ENCODE data around the gene CNTNAP2. TPM values are rescaled to one million over a fixed set of nuclear protein-coding genes. Genes with fewer than 3 reads are reported as not detected.

CNTNAP2 gene
- total RNA-seq, 8 experiments from 2014 or later, result 0.05 to 27.0 (median 15.0) TPM

DNA sequence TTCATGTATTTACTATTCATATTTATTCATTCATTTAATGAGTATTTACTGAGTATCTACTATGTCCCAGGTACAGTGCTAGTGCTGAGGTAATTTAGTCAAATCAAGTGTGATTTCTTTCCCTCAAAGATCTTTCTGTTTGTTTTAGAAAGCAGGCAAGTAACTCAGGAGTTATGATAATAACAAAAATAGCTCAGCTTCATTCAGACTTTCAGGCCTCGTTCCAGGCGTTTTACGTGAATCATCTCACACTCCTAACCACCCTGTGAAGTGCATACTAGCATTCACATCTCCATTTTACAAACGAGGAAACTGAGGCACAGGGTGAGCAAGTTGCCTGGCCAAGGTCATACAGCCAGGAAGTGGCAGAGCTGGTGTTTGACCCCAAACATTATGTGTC is 2005.2 kb downstream of the CNTNAP2 start:
- H3K4me3 ChIP-seq, result no peak overlapping the region
- in situ Hi-C loops (cut with MboI; ENCODE audit: low pct_unique_long_range_greater_than_20kb in 2 of 9, low sequenced_read_pairs in 9 of 9, unreplicated experiment in 9 of 9), result no loop called here
- no peak overlapping the region for H3K27ac ChIP-seq
- no peak for ATAC-seq (replicated peaks in 6 of 8)
- no peaks in the 10 kb centered on the region for H3K4me1 ChIP-seq (replicated peaks in 1 of 2)
- 0 to 88% (median 71%) methylated on average over 2 to 4 of the region's 4 CpGs; no CpG with 5 or more reads in 1 of the 10 experiments for WGBS, 10 experiments

DNA sequence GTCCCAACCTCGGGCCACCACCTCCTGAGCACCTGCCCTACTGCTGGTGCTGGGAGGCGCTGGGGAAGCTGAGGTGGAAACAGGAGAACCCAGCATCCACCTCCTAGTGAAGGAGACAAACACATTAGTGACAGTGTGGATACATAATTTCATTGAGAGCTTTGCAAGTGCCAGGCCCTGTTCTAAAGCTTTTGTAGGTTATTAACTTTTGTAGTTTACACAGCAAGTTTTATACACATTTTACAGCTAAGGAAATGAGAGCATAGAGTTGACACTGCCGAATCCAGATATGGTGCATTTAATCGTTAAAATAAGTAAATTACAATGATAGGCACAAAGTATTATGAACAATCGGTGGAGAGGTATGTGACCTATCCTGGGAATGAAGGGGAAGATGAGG is 2007.9 kb downstream of the CNTNAP2 start:
- Histone ChIP-seq H3K4me3 (no peak overlapping the region), H3K27ac (no peak overlapping the region), H3K4me1 (replicated peaks in 1 of 2) (no peaks in the 10 kb centered on the region)
- no peak for ATAC-seq (replicated peaks in 6 of 8)
- in situ Hi-C loops (cut with MboI; ENCODE audit: low pct_unique_long_range_greater_than_20kb in 2 of 9, low sequenced_read_pairs in 9 of 9, unreplicated experiment in 9 of 9), result no loop called here
- WGBS, 10 experiments, result 0 to 96% (median 60%) methylated on average over 2 to 5 of the region's 5 CpGs; no CpG with 5 or more reads in 1 of the 10 experiments

DNA sequence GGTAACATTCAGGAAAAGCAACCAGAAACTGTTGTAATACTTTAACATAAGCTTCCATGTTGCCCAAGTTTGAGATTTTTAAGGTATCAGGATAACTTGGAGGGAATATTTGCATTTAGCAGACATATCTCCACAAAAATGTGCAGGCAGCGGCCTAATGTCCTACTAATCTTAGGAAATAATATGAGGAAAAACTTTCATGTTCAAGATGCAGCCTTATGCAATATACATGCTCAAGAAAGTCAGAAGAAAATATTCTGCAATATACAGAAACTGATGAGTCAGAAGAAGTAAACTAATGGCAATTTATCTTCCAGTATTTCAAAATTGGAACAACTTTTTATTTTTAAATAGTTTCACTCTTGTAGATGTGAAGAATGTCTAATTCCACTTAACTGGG is 2010.8 kb downstream of the CNTNAP2 start:
- H3K27ac ChIP-seq, result no peak overlapping the region
- in situ Hi-C loops (cut with MboI; ENCODE audit: low pct_unique_long_range_greater_than_20kb in 2 of 9, low sequenced_read_pairs in 9 of 9, unreplicated experiment in 9 of 9), result no loop called here
- no peak overlapping the region for H3K4me3 ChIP-seq
- 0 to 100% (median 86%) methylated on average over 1 of the region's 1 CpG; no CpG with 5 or more reads in 3 of the 10 experiments for WGBS, 10 experiments
- no peak for ATAC-seq (replicated peaks in 6 of 8)
- H3K4me1 ChIP-seq (replicated peaks in 1 of 2), result peaks cover 0 to 5% of the 10 kb centered on the region in 2 donors

DNA sequence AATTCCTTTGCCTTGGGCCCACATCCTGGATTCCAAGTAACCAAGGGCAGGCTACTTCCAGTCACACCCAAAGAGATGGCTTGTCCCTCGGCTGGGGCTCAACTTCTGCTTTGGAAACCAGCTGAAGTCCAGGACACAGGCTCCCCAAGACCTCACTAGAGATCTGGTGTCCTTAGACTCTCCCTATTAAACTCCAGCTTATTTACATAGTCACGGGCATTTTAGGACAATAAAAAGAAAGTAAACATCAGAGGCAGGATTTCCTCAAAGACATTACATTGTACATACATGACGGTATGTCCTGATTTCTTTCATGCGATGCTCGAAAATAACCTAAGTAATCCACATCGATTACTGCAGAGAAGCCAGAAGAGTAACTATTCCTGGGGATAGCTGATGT is 2012.4 kb downstream of the CNTNAP2 start:
- Histone ChIP-seq H3K4me3 (no peak overlapping the region), H3K4me1 (replicated peaks in 1 of 2) (peaks cover 0 to 7% of the 10 kb centered on the region in 2 donors), H3K27ac (no peak overlapping the region)
- no peak for ATAC-seq (replicated peaks in 6 of 8)
- WGBS, 10 experiments, result 58 to 96% (median 74%) methylated on average over 1 to 5 of the region's 6 CpGs; no CpG with 5 or more reads in 2 of the 10 experiments
- in situ Hi-C loops (cut with MboI; ENCODE audit: low pct_unique_long_range_greater_than_20kb in 2 of 9, low sequenced_read_pairs in 9 of 9, unreplicated experiment in 9 of 9), result no loop called here

DNA sequence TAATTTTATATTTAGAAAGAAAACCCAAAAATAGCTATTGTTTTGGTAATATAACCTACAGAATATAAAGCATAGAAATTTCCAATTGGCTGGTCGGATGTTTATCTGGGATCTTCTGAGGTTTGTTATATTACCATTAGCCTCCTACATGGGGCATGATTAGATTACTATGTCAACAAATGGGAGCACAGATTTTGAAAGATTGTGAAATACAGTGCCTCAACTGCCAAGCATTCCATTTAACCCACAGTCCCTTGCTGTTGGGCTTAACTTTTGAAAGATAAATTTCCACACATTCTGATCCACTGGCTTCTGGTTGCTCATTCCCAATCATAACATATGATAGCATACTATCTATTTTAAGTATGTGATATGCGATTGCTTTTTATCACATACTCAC is 2018.5 kb downstream of the CNTNAP2 start:
- no peak overlapping the region for H3K27ac ChIP-seq
- no peak for ATAC-seq (replicated peaks in 6 of 8)
- whole genome bisulfite sequencing, 10 experiments, result 0 to 100% (median 45%) methylated on average over 1 to 2 of the region's 2 CpGs; no CpG with 5 or more reads in 2 of the 10 experiments

DNA sequence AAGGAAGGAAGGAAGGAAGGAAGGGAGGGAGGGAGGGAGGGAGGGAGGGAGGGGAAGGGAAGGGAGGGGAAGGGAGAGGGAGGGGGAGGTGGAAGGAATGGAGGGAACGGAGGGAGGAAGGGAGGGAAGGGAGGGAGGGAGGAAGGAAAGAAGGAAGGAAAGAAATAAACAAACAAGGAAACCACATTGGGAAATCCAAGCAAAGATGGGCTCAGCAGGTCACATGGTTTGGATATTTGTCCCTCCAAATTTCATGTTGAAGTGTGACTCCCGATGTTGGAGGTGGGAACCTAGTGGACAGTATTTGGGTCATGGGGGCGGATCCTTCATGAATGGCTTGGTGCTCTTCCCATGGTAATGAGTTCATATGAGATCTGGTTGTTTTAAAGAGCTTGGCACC is 2019.4 kb downstream of the CNTNAP2 start:
- Histone ChIP-seq H3K4me3 (no peak overlapping the region), H3K4me1 (replicated peaks in 1 of 2) (peaks cover 0 to 12% of the 10 kb centered on the region in 2 donors), H3K27ac (no peak overlapping the region)
- no peak for ATAC-seq (replicated peaks in 6 of 8)
- in situ Hi-C loops (cut with MboI; ENCODE audit: low pct_unique_long_range_greater_than_20kb in 2 of 9, low sequenced_read_pairs in 9 of 9, unreplicated experiment in 9 of 9), result no loop called here
- 8 to 100% (median 80%) methylated on average over 1 to 2 of the region's 3 CpGs; no CpG with 5 or more reads in 6 of the 10 experiments for WGBS, 10 experiments

More for the DNA sequence above, 2018.5 kb downstream of the CNTNAP2 start:
- no peak overlapping the region for H3K4me3 ChIP-seq
- in situ Hi-C loops (cut with MboI; ENCODE audit: low pct_unique_long_range_greater_than_20kb in 2 of 9, low sequenced_read_pairs in 9 of 9, unreplicated experiment in 9 of 9), result no loop called here
- H3K4me1 ChIP-seq (replicated peaks in 1 of 2), result peaks cover 0 to 12% of the 10 kb centered on the region in 2 donors

DNA sequence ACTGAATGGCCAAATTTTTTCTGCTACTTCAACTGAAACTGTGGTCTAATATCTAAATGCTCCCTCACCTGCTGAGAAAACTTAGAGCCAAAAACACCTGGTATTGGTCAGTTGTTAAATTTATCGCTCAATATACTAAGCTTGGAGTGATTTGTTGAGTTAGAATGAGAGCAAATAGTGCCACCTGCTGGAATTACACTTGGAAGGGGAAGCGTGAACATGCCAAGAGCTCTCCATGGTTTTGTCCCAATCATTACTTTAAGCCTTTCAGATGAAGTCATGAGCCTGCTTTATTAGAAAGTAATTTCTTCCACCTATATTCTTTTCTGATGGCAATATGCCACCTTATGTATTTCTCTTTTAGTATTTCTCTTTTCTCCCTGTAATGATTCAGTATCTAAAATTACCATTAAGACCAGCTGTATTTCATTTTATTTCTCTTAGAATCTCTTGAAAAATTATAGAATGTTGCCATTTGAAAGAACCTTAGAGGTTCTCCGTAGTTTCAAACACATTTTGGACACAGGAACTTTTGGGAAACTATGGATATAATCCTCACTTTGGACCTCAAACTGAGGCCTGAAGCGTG is 2026.2 kb downstream of the CNTNAP2 start:
- Histone ChIP-seq H3K4me3 (no peak overlapping the region), H3K27ac (no peak overlapping the region), H3K4me1 (replicated peaks in 1 of 2) (no peaks in the 10 kb centered on the region)
- peak in 4 of 8 experiments; percentile 28 to 67 (median 58) for ATAC-seq (replicated peaks in 6 of 8)
- 0 to 71% (median 30%) methylated on average over 1 to 4 of the region's 4 CpGs for WGBS, 10 experiments
- in situ Hi-C loops (cut with MboI; ENCODE audit: low pct_unique_long_range_greater_than_20kb in 2 of 9, low sequenced_read_pairs in 9 of 9, unreplicated experiment in 9 of 9), result no loop called here

DNA sequence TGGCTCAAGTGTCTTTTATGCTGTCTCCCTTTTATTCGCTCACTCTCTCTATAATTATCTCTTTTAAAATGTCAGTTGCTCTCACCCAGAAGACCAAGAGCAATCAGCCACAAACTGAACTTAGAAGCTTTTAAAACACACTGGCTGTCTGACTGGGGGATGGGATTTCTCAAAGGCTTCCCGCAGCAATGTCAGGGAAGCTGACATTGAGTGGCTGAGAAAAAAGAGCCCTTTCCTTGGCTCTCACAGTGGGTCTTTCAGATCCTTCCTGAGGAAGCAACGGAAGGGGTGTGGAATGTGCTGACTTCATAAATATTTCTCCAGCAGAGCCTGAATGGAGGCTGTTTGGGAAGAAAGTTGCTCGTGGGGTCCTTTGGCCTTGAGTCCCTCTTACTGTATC is 2028.2 kb downstream of the CNTNAP2 start:
- Histone ChIP-seq H3K4me3 (no peak overlapping the region), H3K4me1 (replicated peaks in 1 of 2) (no peaks in the 10 kb centered on the region), H3K27ac (no peak overlapping the region)
- in situ Hi-C loops (cut with MboI; ENCODE audit: low pct_unique_long_range_greater_than_20kb in 2 of 9, low sequenced_read_pairs in 9 of 9, unreplicated experiment in 9 of 9), result no loop called here
- 18 to 100% (median 61%) methylated on average over 1 to 4 of the region's 4 CpGs; no CpG with 5 or more reads in 3 of the 10 experiments for WGBS, 10 experiments
- no peak for ATAC-seq (replicated peaks in 6 of 8)

DNA sequence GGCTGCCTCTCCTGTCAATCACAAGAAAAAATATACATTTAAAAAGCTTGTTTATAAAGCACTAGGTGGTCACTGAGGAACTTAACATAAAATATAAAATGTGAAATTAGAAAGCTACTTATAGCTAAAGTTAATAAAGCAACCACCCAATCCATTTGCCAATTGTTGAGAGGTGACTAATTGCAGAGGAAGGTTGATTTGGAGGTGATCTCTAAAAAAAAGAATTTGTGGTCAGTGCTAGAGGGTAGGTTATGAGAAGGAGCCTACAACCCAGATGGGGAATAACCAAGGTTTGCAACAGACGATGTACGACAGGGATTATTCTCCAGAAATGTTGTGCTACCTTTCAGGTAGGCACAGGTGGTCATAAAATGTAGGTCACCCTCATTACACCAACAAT is 2029.7 kb downstream of the CNTNAP2 start:
- 0 to 90% (median 17%) methylated on average over 1 to 2 of the region's 2 CpGs; no CpG with 5 or more reads in 4 of the 10 experiments for WGBS, 10 experiments
- no peak overlapping the region for H3K27ac ChIP-seq
- in situ Hi-C loops (cut with MboI; ENCODE audit: low pct_unique_long_range_greater_than_20kb in 2 of 9, low sequenced_read_pairs in 9 of 9, unreplicated experiment in 9 of 9), result no loop called here
- H3K4me1 ChIP-seq (replicated peaks in 1 of 2), result no peaks in the 10 kb centered on the region
- ATAC-seq (replicated peaks in 6 of 8), result no peak
- H3K4me3 ChIP-seq, result no peak overlapping the region

DNA sequence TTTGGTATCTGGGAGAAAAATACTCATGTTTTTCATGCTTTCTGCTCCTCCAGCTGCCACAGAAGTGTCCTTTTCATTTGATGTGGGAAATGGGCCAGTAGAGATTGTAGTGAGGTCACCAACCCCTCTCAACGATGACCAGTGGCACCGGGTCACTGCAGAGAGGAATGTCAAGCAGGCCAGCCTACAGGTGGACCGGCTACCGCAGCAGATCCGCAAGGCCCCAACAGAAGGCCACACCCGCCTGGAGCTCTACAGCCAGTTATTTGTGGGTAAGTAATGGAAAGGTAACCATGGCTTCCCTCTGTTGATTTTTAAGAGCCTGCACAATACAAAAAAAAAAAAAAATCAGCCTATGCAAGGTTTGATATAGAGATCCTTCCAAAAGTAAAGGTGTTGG is 2030.8 kb downstream of the CNTNAP2 start:
- Histone ChIP-seq H3K27ac (no peak overlapping the region), H3K4me3 (no peak overlapping the region), H3K4me1 (replicated peaks in 1 of 2) (no peaks in the 10 kb centered on the region)
- 20 to 100% (median 73%) methylated on average over 1 to 4 of the region's 6 CpGs; no CpG with 5 or more reads in 3 of the 10 experiments for WGBS, 10 experiments
- in situ Hi-C loops (cut with MboI; ENCODE audit: low pct_unique_long_range_greater_than_20kb in 2 of 9, low sequenced_read_pairs in 9 of 9, unreplicated experiment in 9 of 9), result no loop called here
- no peak for ATAC-seq (replicated peaks in 6 of 8)

DNA sequence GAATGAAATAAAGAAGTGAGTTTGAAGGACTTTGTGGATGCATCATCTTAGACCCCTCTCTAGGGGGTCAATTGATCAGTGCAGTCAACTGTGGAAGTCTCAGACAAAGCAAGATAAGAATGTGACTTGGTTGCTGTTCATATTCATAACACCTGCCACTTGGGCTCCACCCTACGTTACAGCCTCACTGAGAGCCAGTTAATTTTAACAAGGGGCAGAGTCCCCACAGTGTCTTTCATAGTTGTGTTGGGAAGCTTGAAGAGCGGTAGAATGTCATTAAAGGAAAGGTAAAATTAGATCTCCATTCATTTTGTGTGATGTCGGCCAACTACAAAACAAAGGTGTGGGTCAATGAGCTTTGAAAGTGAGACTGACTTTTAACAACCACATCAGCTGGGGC is 2031.9 kb downstream of the CNTNAP2 start:
- no peak for ATAC-seq (replicated peaks in 6 of 8)
- Histone ChIP-seq H3K4me1 (replicated peaks in 1 of 2) (no peaks in the 10 kb centered on the region), H3K27ac (no peak overlapping the region), H3K4me3 (no peak overlapping the region)
- WGBS, 10 experiments, result 0 to 100% (median 72%) methylated on average over 1 to 3 of the region's 3 CpGs; no CpG with 5 or more reads in 2 of the 10 experiments
- in situ Hi-C loops (cut with MboI; ENCODE audit: low pct_unique_long_range_greater_than_20kb in 2 of 9, low sequenced_read_pairs in 9 of 9, unreplicated experiment in 9 of 9), result no loop called here

DNA sequence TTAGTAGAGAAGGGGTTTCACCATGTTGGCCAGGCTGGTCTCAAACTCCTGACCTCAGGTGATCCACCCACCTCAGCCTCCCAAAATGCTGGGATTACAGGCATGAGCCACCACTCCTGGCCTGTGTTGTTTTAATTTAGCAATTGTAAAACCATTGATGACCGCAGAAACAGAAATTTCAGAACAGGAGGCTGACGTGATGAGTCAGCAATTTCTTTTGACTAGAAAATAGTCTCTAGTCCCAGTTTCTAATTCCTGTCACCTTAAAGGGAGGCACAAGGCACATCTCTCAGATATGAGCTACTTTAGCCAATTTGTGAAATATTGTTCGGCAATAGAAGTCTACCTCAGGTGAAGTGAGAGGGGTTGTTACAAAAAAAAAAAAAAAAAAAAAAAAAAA is 2033.1 kb downstream of the CNTNAP2 start:
- WGBS, 10 experiments, result 0 to 100% (median 73%) methylated on average over 1 to 3 of the region's 3 CpGs; no CpG with 5 or more reads in 4 of the 10 experiments

DNA sequence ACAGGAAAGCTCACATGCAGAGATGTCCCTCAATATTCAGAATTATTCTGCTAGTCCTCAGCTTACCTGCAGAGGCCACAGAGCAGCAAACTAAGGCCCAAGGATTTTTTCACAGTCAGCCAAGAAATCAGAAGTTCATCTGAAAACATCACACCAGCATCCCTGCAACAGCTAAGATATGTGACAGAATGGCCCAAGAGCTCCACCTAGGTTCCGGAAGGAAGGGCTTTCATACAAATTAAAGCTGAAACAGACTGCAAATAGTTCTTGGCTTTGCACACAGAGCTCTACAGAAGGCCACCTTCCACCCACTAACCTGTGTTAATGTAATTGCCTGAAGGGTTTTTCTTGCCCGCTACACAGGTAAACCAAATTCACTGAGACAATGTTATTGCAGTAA is 2035.2 kb downstream of the CNTNAP2 start:
- H3K4me1 ChIP-seq (replicated peaks in 1 of 2), result no peaks in the 10 kb centered on the region
- H3K4me3 ChIP-seq, result no peak overlapping the region
- in situ Hi-C loops (cut with MboI; ENCODE audit: low pct_unique_long_range_greater_than_20kb in 2 of 9, low sequenced_read_pairs in 9 of 9, unreplicated experiment in 9 of 9), result no loop called here
- no peak overlapping the region for H3K27ac ChIP-seq
- WGBS, 10 experiments, result 0 to 100% (median 79%) methylated on average over 1 to 2 of the region's 2 CpGs; no CpG with 5 or more reads in 3 of the 10 experiments
- no peak for ATAC-seq (replicated peaks in 6 of 8)

More for the DNA sequence above, 2033.1 kb downstream of the CNTNAP2 start:
- no peak overlapping the region for H3K4me3 ChIP-seq
- no peak for ATAC-seq (replicated peaks in 6 of 8)
- in situ Hi-C loops (cut with MboI; ENCODE audit: low pct_unique_long_range_greater_than_20kb in 2 of 9, low sequenced_read_pairs in 9 of 9, unreplicated experiment in 9 of 9), result no loop called here
- H3K4me1 ChIP-seq (replicated peaks in 1 of 2), result no peaks in the 10 kb centered on the region
- H3K27ac ChIP-seq, result no peak overlapping the region
